ENCODE measurements around the gene ULK1.

ULK1 gene

DNA sequence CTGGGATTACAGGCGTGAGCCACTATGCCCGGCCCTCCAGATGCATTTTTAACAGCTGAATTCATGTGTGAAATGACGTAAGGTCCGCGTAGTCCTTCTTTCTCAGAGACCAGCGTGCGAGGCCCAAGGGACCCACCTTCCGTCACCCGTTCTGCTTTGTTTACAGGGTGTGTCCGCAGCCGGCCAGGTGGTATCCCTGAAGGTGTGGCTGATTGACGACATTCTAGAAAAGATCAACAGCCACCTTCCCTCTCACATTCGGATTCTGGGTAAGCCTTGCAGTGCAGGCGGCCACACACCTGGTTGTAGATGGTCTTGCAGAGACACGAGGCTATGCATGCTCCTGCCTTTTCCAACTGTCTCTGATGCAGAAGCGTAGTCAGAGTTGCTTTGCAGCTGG, 44.6 kb downstream of the ULK1 start:
- TF ChIP-seq, protein P1, sequence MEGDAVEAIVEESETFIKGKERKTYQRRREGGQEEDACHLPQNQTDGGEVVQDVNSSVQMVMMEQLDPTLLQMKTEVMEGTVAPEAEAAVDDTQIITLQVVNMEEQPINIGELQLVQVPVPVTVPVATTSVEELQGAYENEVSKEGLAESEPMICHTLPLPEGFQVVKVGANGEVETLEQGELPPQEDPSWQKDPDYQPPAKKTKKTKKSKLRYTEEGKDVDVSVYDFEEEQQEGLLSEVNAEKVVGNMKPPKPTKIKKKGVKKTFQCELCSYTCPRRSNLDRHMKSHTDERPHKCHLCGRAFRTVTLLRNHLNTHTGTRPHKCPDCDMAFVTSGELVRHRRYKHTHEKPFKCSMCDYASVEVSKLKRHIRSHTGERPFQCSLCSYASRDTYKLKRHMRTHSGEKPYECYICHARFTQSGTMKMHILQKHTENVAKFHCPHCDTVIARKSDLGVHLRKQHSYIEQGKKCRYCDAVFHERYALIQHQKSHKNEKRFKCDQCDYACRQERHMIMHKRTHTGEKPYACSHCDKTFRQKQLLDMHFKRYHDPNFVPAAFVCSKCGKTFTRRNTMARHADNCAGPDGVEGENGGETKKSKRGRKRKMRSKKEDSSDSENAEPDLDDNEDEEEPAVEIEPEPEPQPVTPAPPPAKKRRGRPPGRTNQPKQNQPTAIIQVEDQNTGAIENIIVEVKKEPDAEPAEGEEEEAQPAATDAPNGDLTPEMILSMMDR (IDR thresholded peaks at IDR 0.05; ENCODE audit: low read depth, low read length, missing control alignments), result no peak
- no peak for DNase-seq
- no peaks in the 10 kb centered on the region for H3K27me3 ChIP-seq (replicated peaks)
- in situ Hi-C loops (cut with HindIII; ENCODE audit: low pct_ligation_motif_present, low sequenced_read_pairs), result no loop called here
- no peak overlapping the region for H3K27ac ChIP-seq
- no peak overlapping the region for H3K4me3 ChIP-seq (ENCODE audit: low read depth, low read length)
- peaks cover 61% of the 10 kb centered on the region for H3K36me3 ChIP-seq (replicated peaks)

GRCh38 chr12:131940141-131940547, 45.7 kb downstream of the ULK1 start:
- TF ChIP-seq, protein P1 (IDR thresholded peaks at IDR 0.05; ENCODE audit: low read depth, low read length, missing control alignments), result no peak
- peaks cover 61% of the 10 kb centered on the region for H3K36me3 ChIP-seq (replicated peaks)
- H3K27me3 ChIP-seq (replicated peaks), result no peaks in the 10 kb centered on the region
- in situ Hi-C loops (cut with HindIII; ENCODE audit: low pct_ligation_motif_present, low sequenced_read_pairs), result no loop called here
- DNase-seq, result no peak
- H3K27ac ChIP-seq, result no peak overlapping the region
- no peak overlapping the region for H3K4me3 ChIP-seq (ENCODE audit: low read depth, low read length)

- in situ Hi-C loops (cut with HindIII; ENCODE audit: low pct_ligation_motif_present, low sequenced_read_pairs), result no loop called here
- peaks cover 52% of the 10 kb centered on the region for H3K36me3 ChIP-seq (replicated peaks)
These were observed 46.9 kb downstream of the ULK1 start for GRCh38 chr12:131941116-131941986.

DNA sequence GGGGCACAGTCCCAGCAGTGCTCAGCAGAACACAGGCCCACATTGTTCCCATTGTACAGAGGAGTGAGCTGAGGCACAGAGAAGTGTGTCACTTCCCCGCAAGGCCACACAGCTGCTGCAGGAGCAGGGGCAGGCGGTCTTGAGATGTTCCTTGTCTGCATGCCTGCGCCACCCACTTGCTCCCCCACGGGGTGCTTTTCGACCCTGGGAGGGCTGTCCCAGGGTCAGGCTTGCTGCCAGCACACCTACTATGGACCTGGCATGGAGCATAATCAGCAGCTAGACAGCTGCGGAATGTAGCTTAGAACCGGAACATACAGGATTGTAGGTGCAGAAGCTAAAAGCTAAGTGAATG, 47.5 kb downstream of the ULK1 start:
- DNase-seq, result no peak
- TF ChIP-seq, protein P1 (IDR thresholded peaks at IDR 0.05; ENCODE audit: low read depth, low read length, missing control alignments), result no peak
- Histone ChIP-seq H3K36me3 (replicated peaks) (peaks cover 50% of the 10 kb centered on the region), H3K4me3 (ENCODE audit: low read depth, low read length) (no peak overlapping the region), H3K27ac (no peak overlapping the region), H3K27me3 (replicated peaks) (no peaks in the 10 kb centered on the region)
- in situ Hi-C loops (cut with HindIII; ENCODE audit: low pct_ligation_motif_present, low sequenced_read_pairs), result no loop called here

More at GRCh38 chr12:131941116-131941986, 46.9 kb downstream of the ULK1 start:
- Histone ChIP-seq H3K27me3 (replicated peaks) (no peaks in the 10 kb centered on the region), H3K27ac (no peak overlapping the region), H3K4me3 (ENCODE audit: low read depth, low read length) (no peak overlapping the region)
- TF ChIP-seq, protein P1 (IDR thresholded peaks at IDR 0.05; ENCODE audit: low read depth, low read length, missing control alignments), result no peak
- DNase-seq, result no peak

- Histone ChIP-seq H3K4me3 (ENCODE audit: low read depth, low read length) (no peak overlapping the region), H3K27ac (no peak overlapping the region), H3K27me3 (replicated peaks) (no peaks in the 10 kb centered on the region), H3K36me3 (replicated peaks) (peaks cover 50% of the 10 kb centered on the region)
- no peak for DNase-seq
- in situ Hi-C loops (cut with HindIII; ENCODE audit: low pct_ligation_motif_present, low sequenced_read_pairs), result no loop called here
- TF ChIP-seq, protein P1 (IDR thresholded peaks at IDR 0.05; ENCODE audit: low read depth, low read length, missing control alignments), result no peak
These were observed 48.2 kb downstream of the ULK1 start for GRCh38 chr12:131942671-131943070.
